H1 (cell line): ENCODE data around the gene NADSYN1. TPM values are rescaled to one million over a fixed set of nuclear protein-coding genes. Genes with fewer than 3 reads are reported as not detected.

Experiments
- JUN ChIP-seq: IDR thresholded peaks from 2 replicates; pipeline ENCODE4 v1.6.1; 2011; ENCODE audit warnings: low read depth, mild to moderate bottlenecking, improper control_type of control experiment, low read length
- JUND ChIP-seq: IDR thresholded peaks from 2 replicates; pipeline ENCODE4 v1.6.1; 2011; ENCODE audit warnings: mild to moderate bottlenecking, improper control_type of control experiment, low read length
- RFX5 ChIP-seq: IDR thresholded peaks from 2 replicates; pipeline ENCODE4 v1.6.1; 2011; ENCODE audit warnings: low read depth, low read length, improper control_type of control experiment, borderline replicate concordance
- polyA plus RNA-seq, 7 experiments: library from polyadenylated mRNA; depleted of rRNA in 3 of 7; stranded (reverse) in 5 of 7; unstranded in 2 of 7; fragments of >200 nt in 5 of 7; fragments of 200-250 nt in 2 of 7; gene quantifications; 1 replicate in 5 of 7; 2 replicates in 1 of 7; 4 replicates in 1 of 7; pipeline versions ENCODE4 v1.2.1 to v1.2.3, GENCODE V29; 2011 to 2013; ENCODE audit warnings: missing spikeins in 2 of 7, mixed read lengths in 2 of 7
- total RNA-seq: library from RNA; stranded (reverse); fragmentation: NEBNext Ultra II Directional; extraction: Animal tissue kit (Norgen Biotek cat#: 25700); gene quantifications from 2 replicates; pipeline ENCODE4 v1.2.1, GENCODE V29; 2021

The NADSYN1 gene
- total and polyA plus RNA-seq, 2 of the 8 experiments (the other 6 are each of a cell fraction or from before 2014, with no cell fraction given): 38.3 to 38.6 TPM

GRCh38 chr11:71489311-71490043, 36.5 kb downstream of the NADSYN1 start (continued):
- TF ChIP-seq JUN (no peak), JUND (no peak), RFX5 (no peak)
